DOHH2 (cell line): ENCODE results near the gene EGLN2.

ENCODE experiments used
- EZH2phosphoT487 ChIP-seq: fragments of 200-600 bp; sonication (generic); IDR thresholded peaks from 2 replicates; pipeline ENCODE4 v1.6.1; 2017; ENCODE audit warnings: borderline replicate concordance, mild to moderate bottlenecking, antibody characterized with exemption, low read length, moderate library complexity, mixed read lengths
- TF ChIP-seq, protein P1 (sequence below): fragments of 200-600 bp; sonication (generic); IDR thresholded peaks from one replicate; pipeline ENCODE4 v1.5.1; 2014; ENCODE audit warnings: antibody characterized with exemption, mild to moderate bottlenecking, low read depth, low read length; ENCODE audit not compliant: poor library complexity, severe bottlenecking

- TF ChIP-seq, protein P1, sequence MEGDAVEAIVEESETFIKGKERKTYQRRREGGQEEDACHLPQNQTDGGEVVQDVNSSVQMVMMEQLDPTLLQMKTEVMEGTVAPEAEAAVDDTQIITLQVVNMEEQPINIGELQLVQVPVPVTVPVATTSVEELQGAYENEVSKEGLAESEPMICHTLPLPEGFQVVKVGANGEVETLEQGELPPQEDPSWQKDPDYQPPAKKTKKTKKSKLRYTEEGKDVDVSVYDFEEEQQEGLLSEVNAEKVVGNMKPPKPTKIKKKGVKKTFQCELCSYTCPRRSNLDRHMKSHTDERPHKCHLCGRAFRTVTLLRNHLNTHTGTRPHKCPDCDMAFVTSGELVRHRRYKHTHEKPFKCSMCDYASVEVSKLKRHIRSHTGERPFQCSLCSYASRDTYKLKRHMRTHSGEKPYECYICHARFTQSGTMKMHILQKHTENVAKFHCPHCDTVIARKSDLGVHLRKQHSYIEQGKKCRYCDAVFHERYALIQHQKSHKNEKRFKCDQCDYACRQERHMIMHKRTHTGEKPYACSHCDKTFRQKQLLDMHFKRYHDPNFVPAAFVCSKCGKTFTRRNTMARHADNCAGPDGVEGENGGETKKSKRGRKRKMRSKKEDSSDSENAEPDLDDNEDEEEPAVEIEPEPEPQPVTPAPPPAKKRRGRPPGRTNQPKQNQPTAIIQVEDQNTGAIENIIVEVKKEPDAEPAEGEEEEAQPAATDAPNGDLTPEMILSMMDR: no peak
- TF ChIP-seq EZH2phosphoT487: no peak
Observed at GRCh38 chr19:40810160-40810559, 11.2 kb downstream of the EGLN2 start.
